Activated T-helper 1 cell treated with anti-CD3 and anti-CD28 coated beads, Interleukin-12 subunit alpha, Interleukin-12 subunit beta, Interleukin-2, Interleukin-4 antibody, amounts not matched to agents 30 ng/mL and 10 ng/mL and 1 ng/mL, durations not matched to agents 14 hours and 24 hours and 36 hours (primary cell): ENCODE measurements around the gene GATAD1. TPM values are rescaled to one million over a fixed set of nuclear protein-coding genes. Genes with fewer than 3 reads are reported as not detected.
"Not testable (repeated sequence)": the region's sequence is repeated elsewhere in the genome, so short reads cannot be mapped to it uniquely, and the experiment has no call there.

ENCODE experiments used
- DNase-seq: peaks from one replicate; pipeline ENCODE4 v3.0.0; 2021; ENCODE audit warnings: low spot score
- H3K27ac Mint-ChIP-seq: one replicate; pipeline ENCODE4 v1.8.0; 2021; ENCODE audit warnings: mild to moderate bottlenecking, mixed read lengths
- H3K27me3 Mint-ChIP-seq: one replicate; pipeline ENCODE4 v1.8.0; 2022; ENCODE audit warnings: mild to moderate bottlenecking, moderate library complexity, mixed read lengths; ENCODE audit not compliant: insufficient read depth
- H3K36me3 Mint-ChIP-seq: one replicate; pipeline ENCODE4 v1.8.0; 2021; ENCODE audit warnings: low read depth, mixed read lengths
- H3K4me1 Mint-ChIP-seq: one replicate; pipeline ENCODE4 v1.8.0; 2021; ENCODE audit warnings: low read depth, mixed read lengths
- H3K4me3 Mint-ChIP-seq: one replicate; pipeline ENCODE4 v1.8.0; 2021; ENCODE audit warnings: mild to moderate bottlenecking, moderate library complexity, mixed read lengths
- H3K9me3 Mint-ChIP-seq: one replicate; pipeline ENCODE4 v1.8.0; 2021; ENCODE audit warnings: mixed read lengths
- intact Hi-C: fragments of 100-400 bp; cut with micrococcal nuclease; formaldehyde crosslinking; loops from one replicate; pipeline ENCODE4 v1.15.1; 2024
- total RNA-seq: library from RNA; stranded (reverse); gene quantifications from 2 replicates; pipeline ENCODE4 v1.2.3, GENCODE V29; 2022

Gene GATAD1
- total RNA-seq, 1 donor from 2014 or later, result 18.8 TPM

DNA sequence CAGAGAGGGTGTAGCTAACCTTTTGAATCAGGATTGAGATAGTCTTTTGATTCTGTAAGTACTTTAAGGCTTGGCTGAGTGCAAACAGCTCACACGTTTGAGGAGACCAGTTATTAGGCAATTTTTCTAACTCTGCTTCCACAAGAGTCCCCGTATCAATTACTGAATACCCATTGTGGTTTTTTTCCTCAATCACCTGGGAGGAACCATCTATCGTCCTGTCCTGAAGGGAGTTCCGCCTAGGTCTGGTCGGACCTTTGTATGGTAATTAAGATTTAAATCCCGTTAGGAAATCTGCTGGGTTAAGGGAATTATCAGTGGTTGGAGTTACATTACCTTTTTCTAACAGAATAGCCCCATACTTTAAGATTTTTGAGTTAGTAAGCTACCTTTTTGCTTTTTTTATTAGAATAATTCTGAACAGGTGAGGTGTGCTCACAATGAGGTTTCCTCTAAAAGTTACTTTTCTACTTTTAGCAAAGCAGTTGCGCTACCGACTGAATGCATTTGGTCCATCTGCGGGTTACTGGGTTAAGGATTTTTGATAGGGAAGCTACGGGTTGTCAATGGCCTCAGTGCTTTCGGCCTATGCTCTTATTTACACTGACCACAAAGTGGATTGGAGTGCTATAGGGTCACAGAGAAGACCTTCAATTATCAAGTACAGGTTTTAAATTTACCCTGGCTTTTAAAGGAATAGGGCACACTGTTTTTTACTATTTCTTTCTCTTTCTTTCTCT lies 28.7 kb downstream of the GATAD1 start:
- H3K4me3 Mint-ChIP-seq, H3K27ac Mint-ChIP-seq, H3K4me1 Mint-ChIP-seq, H3K36me3 Mint-ChIP-seq, intact Hi-C loops, H3K27me3 Mint-ChIP-seq, H3K9me3 Mint-ChIP-seq, DNase-seq: not testable (repeated sequence)

DNA sequence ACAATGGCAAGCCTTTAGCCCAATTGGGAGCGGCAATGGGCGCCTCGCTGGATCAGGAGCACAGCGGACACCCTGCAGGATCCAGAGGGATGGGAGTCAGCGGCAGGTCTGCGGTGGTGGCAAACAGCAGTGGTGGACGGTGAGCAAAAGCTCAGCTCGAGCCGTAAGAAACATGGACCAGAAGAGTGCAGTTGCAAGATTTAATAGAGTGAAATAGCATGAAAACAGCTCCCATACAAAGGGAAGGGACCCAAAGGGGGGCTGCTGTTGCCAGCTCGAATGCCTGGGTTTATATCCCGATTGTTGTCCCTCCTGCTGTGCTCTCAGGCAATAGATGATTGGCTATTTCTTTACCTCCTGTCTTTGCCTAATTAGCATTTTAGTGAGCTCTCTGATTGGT lies 30.4 kb downstream of the GATAD1 start, which contains the start of gene ERVW-1:
ERVW-1 (minus strand) TSS at position 266 of the 400 bp plus-strand sequence. CDS start 7,565 bp downstream, outside the sequence.
- H3K27me3 Mint-ChIP-seq, H3K27ac Mint-ChIP-seq, DNase-seq: not testable (repeated sequence)

GRCh38 chr7:92478095-92478494 lies 30.8 kb downstream of the GATAD1 start:
- H3K9me3 Mint-ChIP-seq, result no peaks in the 10 kb centered on the region
- no peak overlapping the region for H3K4me3 Mint-ChIP-seq
- H3K27me3 Mint-ChIP-seq, result no peaks in the 10 kb centered on the region
- no peak overlapping the region for H3K27ac Mint-ChIP-seq
- no peaks in the 10 kb centered on the region for H3K36me3 Mint-ChIP-seq
- DNase-seq, result no peak
- intact Hi-C loops, result no loop called here
- H3K4me1 Mint-ChIP-seq, result no peaks in the 10 kb centered on the region

More for the DNA sequence above, 30.4 kb downstream of the GATAD1 start, which contains the start of gene ERVW-1:
- H3K36me3 Mint-ChIP-seq, H3K4me1 Mint-ChIP-seq, H3K9me3 Mint-ChIP-seq, H3K4me3 Mint-ChIP-seq, intact Hi-C loops: not testable (repeated sequence)

DNA sequence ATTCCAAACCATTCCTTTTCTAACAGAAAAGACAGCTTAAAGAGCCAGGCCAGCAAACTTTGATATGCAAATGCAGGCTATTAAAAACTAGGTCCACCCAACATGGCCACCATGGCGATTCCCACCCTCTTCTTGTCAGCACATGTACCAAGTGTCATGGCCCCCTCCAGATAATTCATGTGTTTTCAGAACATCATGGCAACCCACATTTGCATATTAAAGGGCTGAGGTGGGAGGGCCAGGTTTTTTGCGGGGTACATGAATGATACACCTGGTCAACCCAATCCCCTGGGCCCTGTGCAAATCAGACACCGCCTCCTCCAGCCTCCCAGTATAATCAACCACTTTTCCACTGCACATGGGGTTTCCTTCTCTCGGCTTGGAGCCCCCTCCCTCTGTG lies 31.4 kb downstream of the GATAD1 start:
- no peaks in the 10 kb centered on the region for H3K36me3 Mint-ChIP-seq
- H3K9me3 Mint-ChIP-seq, result no peaks in the 10 kb centered on the region
- H3K27ac Mint-ChIP-seq, result no peak overlapping the region
- no peaks in the 10 kb centered on the region for H3K4me1 Mint-ChIP-seq
- no peaks in the 10 kb centered on the region for H3K27me3 Mint-ChIP-seq
- H3K4me3 Mint-ChIP-seq, result no peak overlapping the region
- intact Hi-C loops, result no loop called here
- no peak for DNase-seq

GRCh38 chr7:92479146-92479545 lies 31.9 kb downstream of the GATAD1 start:
- intact Hi-C loops, H3K4me1 Mint-ChIP-seq, H3K27ac Mint-ChIP-seq, H3K9me3 Mint-ChIP-seq, H3K4me3 Mint-ChIP-seq, H3K27me3 Mint-ChIP-seq, H3K36me3 Mint-ChIP-seq, DNase-seq: not testable (repeated sequence)

DNA sequence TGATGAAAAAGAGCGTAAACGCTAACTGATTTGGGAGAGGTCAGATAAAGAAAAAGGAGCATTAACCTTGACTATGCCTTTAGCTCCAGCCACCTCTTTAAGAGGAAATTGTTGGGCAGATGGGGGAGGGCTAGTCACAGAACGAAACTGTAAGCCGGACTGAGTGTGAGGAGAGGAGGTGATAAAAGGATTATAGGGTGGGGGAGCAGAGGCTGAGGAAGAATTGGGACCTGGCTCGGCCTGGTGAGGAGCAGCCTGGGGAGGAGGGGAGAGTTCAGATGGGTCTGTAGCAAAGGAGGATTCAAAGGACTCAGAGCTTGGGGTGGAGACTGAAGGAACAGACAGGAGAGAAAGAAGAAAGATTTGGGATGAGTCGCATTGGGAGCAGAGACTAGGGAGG lies 36.3 kb downstream of the GATAD1 start:
- H3K4me3 Mint-ChIP-seq, DNase-seq, H3K27ac Mint-ChIP-seq, H3K9me3 Mint-ChIP-seq, intact Hi-C loops, H3K27me3 Mint-ChIP-seq, H3K36me3 Mint-ChIP-seq, H3K4me1 Mint-ChIP-seq: not testable (repeated sequence)

GRCh38 chr7:92484226-92484625 lies 36.9 kb downstream of the GATAD1 start:
- H3K27ac Mint-ChIP-seq, H3K27me3 Mint-ChIP-seq, DNase-seq, H3K36me3 Mint-ChIP-seq, H3K4me1 Mint-ChIP-seq, intact Hi-C loops, H3K9me3 Mint-ChIP-seq, H3K4me3 Mint-ChIP-seq: not testable (repeated sequence)

DNA sequence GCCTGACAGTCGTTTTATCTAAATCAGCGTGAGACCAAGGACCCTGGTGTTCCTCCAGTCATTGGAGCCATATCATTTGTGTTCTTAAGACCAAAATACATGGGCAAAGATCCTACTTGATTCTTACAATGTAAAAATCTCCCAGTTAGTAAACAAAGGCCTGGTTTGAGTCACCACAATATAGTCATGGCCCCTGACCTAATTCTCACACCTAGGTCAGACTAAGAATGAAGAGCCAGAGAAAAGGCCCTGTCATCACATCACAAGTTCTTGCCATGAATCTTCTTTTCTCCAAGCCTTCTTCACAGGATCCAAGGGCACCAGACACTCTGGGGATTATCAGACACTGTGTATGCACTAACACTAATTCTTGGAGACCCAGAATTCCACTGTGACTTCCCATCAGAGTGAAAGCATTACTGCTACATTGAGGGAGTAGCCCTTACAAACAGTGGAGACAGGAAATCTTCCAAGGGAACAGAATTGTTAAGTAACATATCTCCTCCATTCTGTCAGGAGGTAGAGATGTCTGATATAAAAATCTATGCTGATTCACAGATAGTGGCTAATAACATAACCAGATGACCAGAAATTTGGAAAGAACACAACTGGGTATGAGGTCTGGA lies 38.1 kb downstream of the GATAD1 start:
- H3K27me3 Mint-ChIP-seq, result no peaks in the 10 kb centered on the region

GRCh38 chr7:92485974-92486373 lies 38.7 kb downstream of the GATAD1 start:
- intact Hi-C loops, result no loop called here

More for the DNA sequence above, 38.1 kb downstream of the GATAD1 start:
- Mint-ChIP-seq H3K4me3 (no peak overlapping the region), H3K4me1 (no peaks in the 10 kb centered on the region), H3K27ac (no peak overlapping the region), H3K9me3 (no peaks in the 10 kb centered on the region), H3K36me3 (peaks cover 14% of the 10 kb centered on the region)
- intact Hi-C loops, result no loop called here
- DNase-seq, result no peak

DNA sequence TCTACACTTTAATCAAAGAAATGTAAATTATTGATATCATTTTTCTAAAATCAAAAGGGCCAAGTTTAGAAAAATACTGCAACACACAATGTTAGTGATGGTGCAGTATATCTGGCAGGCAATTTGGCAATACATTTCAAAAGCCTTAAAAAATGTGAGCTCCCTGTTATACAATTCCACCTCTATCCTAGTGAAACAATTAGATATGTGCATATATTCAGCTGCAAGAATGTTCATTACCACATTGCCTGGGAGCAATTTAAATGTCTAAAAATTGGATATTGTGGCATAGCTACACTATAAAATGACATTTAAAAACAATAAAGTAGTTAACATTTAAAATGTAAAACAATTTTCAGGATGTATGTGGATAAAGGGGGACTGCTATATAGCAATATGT lies 40.5 kb downstream of the GATAD1 start:
- no peak for DNase-seq
- no peaks in the 10 kb centered on the region for H3K9me3 Mint-ChIP-seq
- H3K36me3 Mint-ChIP-seq, result peaks cover 26% of the 10 kb centered on the region
- intact Hi-C loops, result no loop called here
- no peaks in the 10 kb centered on the region for H3K27me3 Mint-ChIP-seq
- no peaks in the 10 kb centered on the region for H3K4me1 Mint-ChIP-seq
- no peak overlapping the region for H3K4me3 Mint-ChIP-seq
- H3K27ac Mint-ChIP-seq, result no peak overlapping the region

More at GRCh38 chr7:92485974-92486373, 38.7 kb downstream of the GATAD1 start:
- H3K27me3 Mint-ChIP-seq, result no peaks in the 10 kb centered on the region
- H3K9me3 Mint-ChIP-seq, result no peaks in the 10 kb centered on the region
- H3K27ac Mint-ChIP-seq, result no peak overlapping the region
- H3K36me3 Mint-ChIP-seq, result peaks cover 17% of the 10 kb centered on the region
- H3K4me1 Mint-ChIP-seq, result no peaks in the 10 kb centered on the region
- no peak overlapping the region for H3K4me3 Mint-ChIP-seq
- no peak for DNase-seq

GRCh38 chr7:92489634-92490033 lies 42.4 kb downstream of the GATAD1 start:
- intact Hi-C loops, result no loop called here
- H3K4me3 Mint-ChIP-seq, result no peak overlapping the region
- H3K9me3 Mint-ChIP-seq, result no peaks in the 10 kb centered on the region
- no peaks in the 10 kb centered on the region for H3K4me1 Mint-ChIP-seq
- peaks cover 28% of the 10 kb centered on the region for H3K36me3 Mint-ChIP-seq
- no peak overlapping the region for H3K27ac Mint-ChIP-seq
- no peaks in the 10 kb centered on the region for H3K27me3 Mint-ChIP-seq
- no peak for DNase-seq

DNA sequence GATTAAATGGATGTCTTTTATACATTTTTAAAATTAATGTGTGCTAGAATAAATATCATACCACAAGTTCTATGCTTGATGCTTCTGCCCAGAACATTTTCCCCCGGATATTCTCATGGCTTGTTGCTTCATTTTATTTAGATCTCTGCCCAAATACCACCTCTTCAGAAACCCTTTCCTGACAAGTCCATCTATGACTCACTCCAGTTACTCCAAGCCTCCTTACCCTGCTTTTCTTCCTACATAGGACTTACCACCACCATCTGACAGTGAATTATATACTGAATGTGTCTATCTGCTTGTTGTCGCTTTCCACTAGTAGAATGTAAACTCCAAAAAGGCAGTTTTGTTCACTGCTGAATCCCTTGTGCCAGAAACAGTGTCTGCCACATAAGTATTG lies 49.6 kb downstream of the GATAD1 start:
- no peaks in the 10 kb centered on the region for H3K9me3 Mint-ChIP-seq
- DNase-seq, result no peak
- intact Hi-C loops, result no loop called here
- H3K27ac Mint-ChIP-seq, result no peak overlapping the region
- H3K27me3 Mint-ChIP-seq, result no peaks in the 10 kb centered on the region
- H3K4me1 Mint-ChIP-seq, result peaks cover 7% of the 10 kb centered on the region
- no peak overlapping the region for H3K4me3 Mint-ChIP-seq
- H3K36me3 Mint-ChIP-seq, result peaks cover 24% of the 10 kb centered on the region

DNA sequence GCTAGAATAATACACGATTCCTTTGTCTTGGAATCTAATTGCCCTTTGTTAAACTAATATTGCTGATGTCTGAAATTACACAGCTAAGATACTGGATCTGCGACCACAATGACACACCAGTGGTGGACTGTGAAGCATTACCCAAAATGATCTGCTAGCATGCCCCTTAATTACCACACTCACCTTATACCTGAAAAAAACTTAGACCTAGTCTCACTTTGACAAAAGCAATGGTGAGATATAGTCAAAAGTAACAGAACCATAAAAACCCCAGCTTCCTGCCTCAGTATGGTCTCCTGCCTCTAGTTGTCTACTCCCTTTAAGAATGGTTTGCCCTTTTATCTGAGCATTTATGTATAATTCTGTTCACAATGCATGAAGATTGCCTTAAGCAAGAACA lies 51.3 kb downstream of the GATAD1 start:
- intact Hi-C loops, result no loop called here
- Mint-ChIP-seq H3K4me1 (peaks cover 10% of the 10 kb centered on the region), H3K36me3 (peaks cover 21% of the 10 kb centered on the region), H3K27me3 (no peaks in the 10 kb centered on the region), H3K4me3 (no peak overlapping the region), H3K9me3 (no peaks in the 10 kb centered on the region), H3K27ac (no peak overlapping the region)
- no peak for DNase-seq
